Measurements from ENCODE around the gene AUTS2. TPM values are rescaled to one million over a fixed set of nuclear protein-coding genes. Genes with fewer than 3 reads are reported as not detected.

Gene AUTS2
- polyA plus RNA-seq, 3 donors: 3.1 to 8.3 (median 7.9) TPM

DNA sequence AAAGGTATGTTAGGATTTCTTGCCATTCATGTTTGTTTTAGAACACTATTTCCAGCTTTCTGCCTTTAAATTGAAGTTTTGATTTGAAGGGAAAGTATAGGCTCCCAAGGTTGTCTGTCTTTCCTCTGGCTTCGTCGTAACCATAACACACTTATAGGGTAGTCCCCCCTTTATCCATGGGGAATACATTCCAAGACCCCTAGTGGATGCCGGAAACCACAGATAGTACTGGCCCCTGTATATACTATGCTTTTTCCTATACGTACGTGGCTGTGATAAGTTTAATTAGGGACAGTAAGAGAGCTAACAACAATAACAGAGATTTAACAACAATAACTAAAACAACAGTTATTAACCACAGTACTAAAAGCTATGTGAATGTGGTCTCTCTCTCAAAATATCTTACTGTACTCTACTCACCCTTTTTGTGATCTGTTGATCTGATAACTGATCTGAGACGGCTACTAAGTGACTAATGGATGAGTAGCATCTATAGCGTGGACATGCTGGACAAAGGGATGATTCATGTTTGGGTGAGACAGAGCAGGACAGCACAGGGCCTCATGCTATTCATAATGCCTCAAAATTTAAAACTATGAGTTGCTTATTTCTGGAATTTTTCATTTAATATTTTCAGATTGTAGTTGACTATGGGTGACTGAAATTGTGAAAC is 273.1 kb downstream of the AUTS2 start:
- WGBS, 3 donors: 87 to 91% (median 88%) methylated on average over 7 of the region's 7 CpGs
- H3K27ac ChIP-seq (ENCODE audit: low read depth, low read length): no peak overlapping the region

DNA sequence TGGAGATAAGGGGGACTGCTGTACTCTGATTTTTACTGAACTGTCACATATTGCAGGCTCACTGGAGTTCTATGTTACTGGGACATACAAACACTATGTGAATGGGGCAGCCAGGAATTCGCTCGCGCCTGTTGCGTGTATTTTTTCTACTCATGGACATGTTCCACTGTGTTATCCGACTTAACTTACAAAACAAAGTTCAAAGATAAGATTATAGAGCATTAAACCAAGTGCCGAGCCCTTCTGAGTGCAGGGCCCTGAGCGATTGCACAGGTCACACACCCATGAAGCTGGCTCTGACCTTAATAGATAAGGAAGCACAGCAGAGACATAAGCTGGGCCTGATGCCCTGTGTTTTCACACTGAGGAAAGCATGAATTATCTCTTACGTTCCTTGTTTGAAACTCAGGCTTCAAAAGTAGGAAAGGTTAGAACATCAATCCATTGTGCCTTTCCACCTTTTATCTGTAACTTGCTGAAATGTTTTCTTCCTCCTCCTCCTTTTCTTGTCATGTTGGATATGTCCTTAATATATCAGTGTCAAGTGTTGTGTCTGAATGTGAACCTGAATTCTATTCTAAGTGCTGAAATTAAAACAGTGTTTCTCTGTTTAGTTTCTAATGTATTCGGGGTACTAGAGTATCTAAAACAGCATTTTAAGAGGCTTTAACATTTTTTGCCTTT is 273.8 kb downstream of the AUTS2 start:
- 44 to 59% (median 58%) methylated on average over 9 of the region's 9 CpGs for WGBS, 3 donors
- no peak overlapping the region for H3K27ac ChIP-seq (ENCODE audit: low read depth, low read length)

DNA sequence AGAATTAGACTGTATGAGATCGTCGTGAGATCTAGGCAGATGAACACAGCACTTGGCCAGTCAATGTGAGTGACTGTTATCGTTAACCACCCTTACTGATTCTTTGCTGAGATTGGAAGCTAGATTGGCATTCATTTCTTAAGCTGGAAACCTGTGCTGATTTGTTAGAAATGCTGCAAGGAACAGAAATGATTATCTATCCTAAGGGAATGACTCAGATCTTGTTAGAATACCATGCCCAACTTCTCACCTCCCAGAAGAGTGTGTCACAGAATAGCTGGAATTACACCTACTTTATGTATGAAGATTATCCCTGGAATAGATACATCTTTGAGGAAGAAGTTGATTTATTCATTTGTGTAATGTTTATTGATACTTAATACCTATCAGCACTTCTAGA is 275.2 kb downstream of the AUTS2 start:
- 90 to 97% (median 93%) methylated on average over 3 of the region's 3 CpGs for WGBS, 3 donors
- H3K27ac ChIP-seq (ENCODE audit: low read depth, low read length): no peak overlapping the region

DNA sequence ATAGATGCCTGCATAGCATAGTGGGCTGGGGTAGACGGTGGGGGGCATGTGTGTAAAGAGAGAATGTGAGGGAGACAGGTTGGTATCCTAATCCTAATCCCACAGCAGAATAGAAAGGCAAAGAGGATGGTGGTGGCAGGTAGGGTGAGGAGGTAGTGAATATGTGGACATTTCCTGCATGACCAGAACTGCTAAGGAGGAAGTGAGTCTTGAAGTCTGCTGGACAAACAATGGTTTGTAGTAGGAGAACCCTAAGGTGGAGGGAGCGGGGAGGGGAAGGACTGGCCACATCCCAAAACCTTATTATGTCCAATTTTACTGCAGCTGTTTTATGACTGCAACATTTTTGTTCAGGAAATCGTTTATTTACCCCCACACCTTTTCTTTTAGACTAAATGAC is 279.7 kb downstream of the AUTS2 start:
- no peak overlapping the region for H3K27ac ChIP-seq (ENCODE audit: low read depth, low read length)
- WGBS, 3 donors: 68 to 77% (median 69%) methylated on average over 3 of the region's 3 CpGs

DNA sequence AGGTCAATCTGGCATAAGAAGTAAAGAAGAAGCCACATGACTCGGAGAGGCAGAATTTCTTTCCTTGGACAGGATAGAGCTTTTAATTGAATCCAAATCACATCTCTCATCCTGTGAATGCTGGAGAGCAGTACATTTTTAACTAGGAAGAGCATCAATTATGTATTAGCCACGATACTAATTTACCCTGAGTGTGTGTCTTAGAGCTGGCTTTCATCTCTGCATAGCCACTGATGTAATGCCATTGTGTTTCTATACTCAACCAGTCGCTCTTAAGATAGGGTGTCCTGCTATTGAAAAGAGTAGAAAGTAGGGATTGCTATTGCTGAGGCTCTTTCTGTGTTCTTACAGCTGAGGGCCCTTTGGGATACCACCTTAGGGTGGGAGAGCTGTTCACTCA is 280.3 kb downstream of the AUTS2 start:
- H3K27ac ChIP-seq (ENCODE audit: low read depth, low read length): no peak overlapping the region
- WGBS, 3 donors: 62 to 73% (median 70%) methylated on average over 3 of the region's 3 CpGs

DNA sequence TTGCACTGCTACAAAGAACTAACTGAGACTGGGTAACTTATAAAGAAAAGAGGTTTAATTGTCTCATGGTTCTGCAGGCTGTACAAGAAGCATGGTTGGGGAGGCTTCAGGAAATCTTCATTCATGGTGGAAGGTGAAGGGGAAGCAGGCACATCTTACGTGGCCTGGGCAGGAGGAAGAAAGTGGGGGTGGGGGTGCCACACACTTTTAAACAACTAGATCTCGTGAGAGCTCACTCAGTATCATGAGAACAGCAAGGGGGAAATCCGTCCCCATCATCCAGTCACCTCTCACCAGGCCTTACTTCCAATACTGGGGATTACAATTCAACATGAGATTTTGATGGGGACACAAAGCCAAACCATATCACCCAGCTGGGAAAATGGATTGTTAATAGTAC is 281.7 kb downstream of the AUTS2 start:
- WGBS, 3 donors: 84 to 91% (median 89%) methylated on average over 3 of the region's 3 CpGs

DNA sequence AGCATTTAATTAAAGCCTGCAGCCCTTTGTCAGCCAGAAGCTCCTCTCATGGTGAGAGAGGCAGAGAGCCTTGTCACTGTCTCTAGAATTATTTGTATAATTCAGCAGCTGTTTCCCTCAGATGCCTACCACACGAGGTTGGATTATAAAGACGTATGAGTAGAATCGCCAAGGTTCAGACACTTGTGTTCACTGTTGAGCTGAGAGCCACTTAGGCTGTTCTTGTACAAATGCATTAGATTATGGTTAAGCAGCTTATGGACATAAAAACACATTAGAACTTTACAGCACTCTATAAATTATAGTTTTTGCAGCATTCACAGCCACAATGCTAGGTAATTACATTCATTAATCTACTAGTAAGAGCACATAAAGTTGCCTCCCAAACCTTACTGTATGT is 282.6 kb downstream of the AUTS2 start:
- no peak overlapping the region for H3K27ac ChIP-seq (ENCODE audit: low read depth, low read length)
- WGBS, 3 donors: 75 to 81% (median 80%) methylated on average over 3 of the region's 3 CpGs

More for the DNA sequence above, 281.7 kb downstream of the AUTS2 start:
- no peak overlapping the region for H3K27ac ChIP-seq (ENCODE audit: low read depth, low read length)

DNA sequence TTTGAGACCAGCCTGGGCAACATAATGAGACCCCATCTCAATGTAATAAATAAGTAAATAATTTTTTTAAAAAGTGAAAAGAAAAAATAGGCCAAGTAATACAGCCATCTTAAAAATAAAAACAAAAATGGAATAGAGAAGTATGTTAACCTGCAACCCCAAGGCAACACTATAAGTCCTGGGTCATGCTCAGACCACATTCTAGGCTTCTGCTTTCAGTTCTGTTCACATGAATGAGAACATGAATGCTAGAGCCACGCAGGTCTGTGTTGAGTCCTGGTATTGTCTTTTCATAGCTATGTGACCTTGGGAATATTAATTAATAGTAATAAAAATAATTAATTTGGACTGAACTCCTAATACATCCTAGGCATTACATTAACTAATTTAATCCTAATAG is 284.0 kb downstream of the AUTS2 start:
- 80 to 89% (median 85%) methylated on average over 1 of the region's 1 CpG for WGBS, 3 donors
- no peak overlapping the region for H3K27ac ChIP-seq (ENCODE audit: low read depth, low read length)

DNA sequence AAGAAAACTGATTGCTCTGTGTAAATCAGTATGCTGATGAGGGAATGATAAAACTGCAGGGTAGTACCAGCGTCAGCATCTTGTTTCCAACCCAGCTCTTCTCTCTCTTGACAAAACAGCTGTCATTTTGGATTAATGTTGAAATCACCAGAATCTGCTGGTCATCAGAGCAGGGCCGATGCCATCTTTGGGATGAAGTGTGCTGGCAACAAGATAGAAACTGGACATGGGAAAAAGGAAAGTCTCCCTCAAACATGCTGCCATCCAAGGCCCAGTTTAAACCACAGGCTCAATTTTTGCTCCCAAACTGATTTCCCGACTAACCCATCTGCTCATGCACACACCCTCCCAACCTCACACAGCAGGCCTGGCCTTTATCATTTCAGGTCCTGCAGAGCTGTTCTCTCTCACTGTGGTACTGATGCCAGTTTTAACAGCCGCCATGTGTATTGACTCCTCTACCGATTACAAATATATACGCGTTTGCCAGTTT is 285.2 kb downstream of the AUTS2 start:
- no peak overlapping the region for H3K27ac ChIP-seq (ENCODE audit: low read depth, low read length)
- 92 to 98% (median 96%) methylated on average over 7 of the region's 7 CpGs for WGBS, 3 donors

DNA sequence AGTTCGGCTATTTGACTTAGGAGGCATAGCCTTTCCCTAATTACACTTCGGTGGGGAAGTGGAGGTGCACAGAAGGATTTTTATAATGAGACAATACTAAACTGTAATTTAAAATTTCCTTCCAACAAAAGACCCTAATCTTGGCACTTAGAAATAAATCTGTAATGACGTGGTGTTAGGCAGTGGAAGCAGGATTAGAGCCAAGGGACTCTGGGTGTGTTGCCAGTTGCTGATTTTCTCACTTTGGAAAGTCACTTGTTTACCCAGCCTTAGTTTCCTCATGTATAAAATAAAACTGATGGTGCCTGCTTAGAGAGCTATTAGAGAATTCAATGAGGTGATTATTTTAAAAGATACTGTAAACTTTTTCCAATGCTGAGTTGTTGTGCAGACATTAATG is 287.2 kb downstream of the AUTS2 start:
- no peak overlapping the region for H3K27ac ChIP-seq (ENCODE audit: low read depth, low read length)
- WGBS, 3 donors: 47 to 68% (median 59%) methylated on average over 3 of the region's 3 CpGs

DNA sequence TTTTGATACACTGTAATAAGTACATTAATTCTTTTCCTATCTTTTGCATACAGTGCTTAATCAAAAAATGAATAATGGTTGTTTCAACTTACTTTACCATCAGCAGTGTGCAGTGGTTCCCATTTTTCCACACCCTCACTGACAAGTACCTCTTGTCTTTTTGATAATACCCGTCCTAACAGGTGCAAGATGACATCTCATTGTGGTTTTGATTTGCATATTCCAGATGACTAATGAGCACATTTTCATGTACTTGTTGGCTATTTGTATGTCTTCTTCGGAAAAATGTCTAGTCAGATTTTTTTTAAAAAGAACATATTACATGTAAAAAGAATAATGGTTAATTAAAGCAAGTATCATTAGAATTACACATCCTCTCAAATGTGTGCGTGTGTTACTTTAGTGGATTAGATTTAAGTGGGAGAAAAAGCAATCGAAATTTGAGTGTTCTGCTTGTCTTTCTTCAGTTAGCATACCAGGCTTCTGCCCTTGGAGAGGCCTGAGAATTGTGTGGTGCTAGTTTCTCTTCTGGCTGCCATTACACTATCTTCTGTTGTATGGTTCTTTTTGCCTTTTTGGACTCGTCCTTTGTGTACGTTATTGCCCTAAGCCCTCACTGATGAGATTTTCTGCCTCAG is 291.2 kb downstream of the AUTS2 start:
- WGBS, 3 donors: 77 to 88% (median 83%) methylated on average over 6 of the region's 6 CpGs
- no peak overlapping the region for H3K27ac ChIP-seq (ENCODE audit: low read depth, low read length)

DNA sequence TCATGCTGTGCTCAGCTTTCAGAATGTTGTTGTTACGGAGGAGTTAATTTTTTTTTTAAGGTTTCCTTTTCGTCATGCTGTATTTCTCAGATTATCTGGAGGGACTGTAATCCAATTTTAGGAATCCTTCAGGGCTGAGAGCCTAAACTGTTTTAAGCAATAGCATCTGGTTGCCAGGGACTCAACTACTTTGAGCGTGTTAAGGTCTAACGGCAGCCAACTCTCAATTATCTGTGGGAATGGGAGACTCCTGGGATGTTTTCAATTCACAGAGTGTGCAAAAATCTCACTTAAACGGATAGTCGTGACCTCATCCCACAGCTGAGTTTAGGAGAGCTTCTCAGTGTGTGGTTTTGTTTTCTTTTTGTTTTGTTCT is 291.7 kb downstream of the AUTS2 start:
- 56 to 86% (median 69%) methylated on average over 6 of the region's 6 CpGs for WGBS, 3 donors

DNA sequence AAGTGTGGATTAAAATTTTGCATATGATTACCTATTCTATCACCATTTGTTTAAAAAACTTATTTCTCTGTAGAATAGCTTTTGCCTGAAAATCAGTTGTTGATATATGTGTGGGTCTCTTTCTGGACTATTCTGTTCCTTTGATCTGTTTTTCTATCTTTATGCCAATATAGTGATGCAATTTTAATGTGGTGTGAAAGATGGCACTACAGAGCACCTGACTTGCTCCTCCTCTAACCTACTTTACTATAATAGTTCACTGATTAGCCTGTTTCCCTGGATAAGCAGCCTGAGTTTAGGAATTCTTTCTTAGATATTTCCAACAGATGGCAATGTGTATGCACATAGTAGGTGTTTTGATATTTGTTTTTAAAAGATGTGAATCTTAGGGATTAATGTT is 294.5 kb downstream of the AUTS2 start:
- no peak overlapping the region for H3K27ac ChIP-seq (ENCODE audit: low read depth, low read length)

More for the DNA sequence above, 291.7 kb downstream of the AUTS2 start:
- H3K27ac ChIP-seq (ENCODE audit: low read depth, low read length): no peak overlapping the region

DNA sequence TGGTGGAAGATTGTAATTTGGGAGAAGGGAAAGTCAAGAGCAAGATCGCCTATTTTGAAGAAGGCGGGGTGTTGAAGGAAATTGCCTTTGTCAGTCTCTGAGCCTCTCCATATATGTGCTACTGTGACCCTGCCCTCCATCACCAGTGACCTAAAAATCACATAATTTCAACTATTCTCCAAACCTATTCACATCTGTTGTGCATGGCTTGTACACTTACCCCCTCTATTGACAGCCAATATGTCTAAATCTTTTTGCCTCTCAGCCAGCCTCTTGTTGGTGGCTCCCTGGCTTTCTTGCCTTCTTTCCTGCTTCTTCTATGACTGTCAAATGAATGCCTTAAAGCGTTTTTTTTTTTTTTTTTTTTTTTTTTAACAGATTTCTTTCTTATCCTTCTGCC is 295.6 kb downstream of the AUTS2 start:
- WGBS, 3 donors: 68 to 72% (median 69%) methylated on average over 3 of the region's 3 CpGs
- no peak overlapping the region for H3K27ac ChIP-seq (ENCODE audit: low read depth, low read length)

DNA sequence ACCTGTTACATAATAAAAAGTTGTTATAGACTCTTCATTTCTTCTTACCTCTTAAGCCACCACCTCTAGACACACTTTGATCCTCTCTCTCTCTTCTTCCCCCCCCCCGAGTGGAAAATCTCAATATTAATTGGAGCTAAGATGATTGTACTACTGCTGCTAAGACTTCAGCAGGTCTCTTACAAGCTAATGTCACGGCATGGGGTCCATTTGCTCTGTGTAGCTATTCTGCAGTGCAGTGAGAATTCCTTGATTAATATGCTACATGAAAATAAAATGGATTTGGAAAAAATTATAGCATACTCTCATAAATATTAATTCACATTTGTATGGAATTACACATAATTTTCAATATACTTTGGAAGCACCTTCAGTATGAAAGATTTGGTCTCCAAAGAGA is 297.2 kb downstream of the AUTS2 start:
- WGBS, 3 donors: 78 to 90% (median 84%) methylated on average over 2 of the region's 2 CpGs
- no peak overlapping the region for H3K27ac ChIP-seq (ENCODE audit: low read depth, low read length)

DNA sequence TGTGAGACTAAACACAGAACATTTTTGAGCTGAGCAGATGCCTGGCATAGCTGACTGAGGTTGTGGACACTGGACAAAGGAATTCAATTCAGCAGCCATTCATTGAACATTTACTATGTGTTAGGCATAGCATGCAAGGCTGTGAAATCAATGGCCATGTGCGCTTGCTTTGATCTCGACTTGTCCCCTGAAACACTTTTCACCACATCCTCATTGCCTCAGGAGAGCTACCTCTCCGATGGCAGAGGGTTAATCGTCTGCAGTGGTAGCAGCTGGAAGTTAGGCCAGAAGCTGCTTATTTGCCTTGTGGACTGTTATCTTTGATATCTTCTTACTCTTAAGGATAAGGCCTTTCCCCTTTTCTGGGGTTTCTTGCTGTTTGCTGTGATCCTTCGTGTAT is 297.8 kb downstream of the AUTS2 start:
- H3K27ac ChIP-seq (ENCODE audit: low read depth, low read length): no peak overlapping the region
- WGBS, 3 donors: 76 to 84% (median 83%) methylated on average over 5 of the region's 5 CpGs

DNA sequence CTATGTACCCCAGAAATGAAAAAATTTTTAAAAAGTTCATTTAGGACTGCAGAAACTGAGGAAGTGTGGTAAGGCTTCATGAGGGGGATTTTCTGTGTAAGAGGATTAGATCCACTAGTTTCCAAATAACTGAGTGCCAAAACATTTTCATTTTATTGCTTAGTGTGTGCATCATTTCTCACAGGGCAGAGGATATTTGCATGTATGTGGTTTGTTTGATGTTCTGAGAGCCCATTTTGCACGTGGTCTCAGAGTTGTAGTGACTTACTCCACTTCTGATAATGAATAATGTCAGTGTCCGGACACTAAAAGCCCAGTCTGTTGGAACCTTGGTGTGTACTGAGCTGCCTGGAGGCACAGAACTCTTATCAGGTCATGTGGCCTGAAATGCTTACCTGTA is 299.9 kb downstream of the AUTS2 start:
- 46 to 79% (median 76%) methylated on average over 2 of the region's 2 CpGs for WGBS, 3 donors

DNA sequence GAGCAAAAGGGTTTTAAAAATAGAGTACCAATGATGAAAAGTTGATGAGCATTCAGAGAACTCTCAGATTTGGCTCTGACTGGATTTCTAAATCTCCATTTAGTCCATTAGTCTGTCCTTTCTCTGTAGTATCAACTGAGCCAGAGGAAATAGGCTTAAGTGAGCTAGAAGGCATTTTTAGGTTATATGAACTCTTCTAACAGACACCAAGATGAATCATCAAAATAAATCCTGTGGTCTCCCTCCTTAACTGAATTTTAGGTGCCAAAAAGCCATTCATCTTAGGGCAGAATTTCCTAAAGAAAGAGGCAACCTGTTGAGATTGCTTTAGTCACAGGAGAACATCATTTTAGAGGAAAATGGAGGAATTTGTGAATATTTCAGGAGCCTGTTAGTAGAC is 305.1 kb downstream of the AUTS2 start:
- no peak overlapping the region for H3K27ac ChIP-seq (ENCODE audit: low read depth, low read length)

More for the DNA sequence above, 299.9 kb downstream of the AUTS2 start:
- no peak overlapping the region for H3K27ac ChIP-seq (ENCODE audit: low read depth, low read length)

DNA sequence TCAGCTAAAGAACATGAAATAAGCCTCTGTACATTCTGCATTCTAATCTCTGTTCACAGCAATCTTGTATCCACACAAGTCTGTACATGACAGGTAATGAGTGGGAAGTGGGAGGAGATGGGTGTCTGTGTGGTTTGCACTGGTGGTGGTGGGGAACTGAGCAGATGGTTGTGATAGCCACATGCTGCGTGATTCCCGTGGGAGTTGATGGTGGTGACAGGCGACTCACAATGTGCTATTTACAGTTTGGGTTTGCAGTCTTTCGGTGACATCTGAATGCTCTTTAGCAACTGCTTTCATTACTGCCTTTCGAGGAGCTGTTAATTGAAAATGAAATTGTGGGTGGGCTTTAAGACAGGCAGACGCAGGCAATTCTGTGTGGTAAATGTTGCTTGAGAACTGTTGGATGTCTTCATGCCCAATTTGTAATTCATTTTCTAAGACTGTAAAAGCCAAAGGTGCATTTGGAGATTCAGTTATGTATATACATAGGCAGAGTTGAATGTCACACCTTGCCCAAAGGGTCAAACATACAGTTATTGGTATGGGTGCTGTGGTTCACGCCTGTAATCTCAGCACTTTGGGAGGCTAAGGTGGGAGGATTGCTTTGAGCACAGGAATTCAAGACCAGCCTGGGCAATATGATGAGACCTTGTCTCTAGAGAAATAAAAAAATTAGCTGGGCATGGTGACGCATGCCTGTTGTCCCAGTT is 308.2 kb downstream of the AUTS2 start:
- 74 to 78% (median 78%) methylated on average over 8 of the region's 8 CpGs for WGBS, 3 donors
- H3K27ac ChIP-seq (ENCODE audit: low read depth, low read length): no peak overlapping the region
